Kidney glomerular epithelial cell (primary cell): ENCODE data around the gene SEC61A2.

ENCODE experiments used
- DNase-seq: peaks from one replicate; lab custom pipeline; 2025; lab: John Stamatoyannopoulos, UW

SEC61A2 gene

DNA sequence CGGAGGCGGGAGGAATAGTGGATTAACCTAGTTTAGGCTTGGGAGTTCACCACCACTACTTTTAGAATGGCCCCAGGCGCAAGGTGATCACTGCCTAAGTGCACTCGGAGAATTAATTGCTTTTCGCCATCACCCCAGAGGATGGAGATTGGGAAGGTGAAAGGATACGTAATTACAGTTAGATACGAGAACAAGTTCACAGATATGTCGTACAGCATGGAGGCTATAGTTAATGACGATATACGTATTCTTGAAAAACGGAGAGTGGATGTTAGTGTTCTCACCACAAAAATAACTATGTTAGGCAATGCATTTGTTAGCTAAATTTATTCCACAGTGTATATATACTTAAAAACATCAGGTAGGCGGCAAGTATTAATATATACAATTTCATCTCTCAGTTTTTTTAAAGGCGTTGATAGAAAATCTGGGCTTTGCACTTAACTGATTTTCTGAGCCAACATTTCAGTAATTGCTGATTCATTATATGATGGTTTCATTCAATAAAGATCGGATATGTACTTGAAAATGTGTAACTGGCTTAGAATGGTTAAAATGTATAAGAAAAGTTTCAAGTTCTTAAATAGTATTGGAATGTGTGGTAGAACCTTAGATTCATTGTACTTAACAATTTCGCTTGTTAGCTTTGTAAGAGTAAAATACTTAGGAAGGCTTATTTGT lies 67.2 kb downstream of the SEC61A2 start:
- no peak for DNase-seq

DNA sequence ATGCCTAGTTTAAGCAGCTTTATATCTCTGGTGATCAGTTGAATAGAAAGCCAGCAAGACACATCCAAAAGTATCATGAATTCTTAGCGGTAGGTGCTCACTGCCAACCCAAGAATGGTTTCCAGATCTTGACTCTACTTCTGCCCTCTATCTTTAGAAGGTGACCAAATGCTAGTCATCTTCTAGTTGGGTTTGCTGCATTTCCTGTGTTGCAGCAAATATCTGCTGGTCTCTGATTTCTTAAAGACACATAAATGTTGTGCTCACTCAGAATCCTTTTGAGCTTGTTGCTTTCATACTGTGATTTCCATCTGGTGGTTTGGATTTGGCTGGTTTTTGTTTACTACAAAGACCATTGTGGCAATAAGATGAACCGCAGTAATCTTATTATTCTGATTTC lies 68.7 kb downstream of the SEC61A2 start:
- no peak for DNase-seq

DNA sequence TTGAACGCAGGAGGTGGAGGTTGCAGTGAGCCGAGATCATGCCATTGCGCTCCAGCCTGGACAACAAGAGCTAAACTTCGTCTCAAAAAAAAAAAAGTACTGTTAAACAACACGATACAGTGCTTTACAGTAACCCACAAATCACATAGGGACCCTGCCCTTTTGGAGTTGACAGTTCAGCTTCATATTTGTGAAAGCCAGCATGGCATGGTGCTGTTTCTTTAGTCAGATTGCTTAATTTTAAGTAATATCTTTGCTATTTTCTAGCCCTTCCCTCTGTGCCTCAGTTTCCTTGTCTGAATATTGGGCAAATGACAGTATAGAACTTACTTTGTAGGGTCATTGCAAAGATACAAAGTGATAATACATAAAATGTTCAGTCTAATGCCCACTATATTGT lies 71.4 kb downstream of the SEC61A2 start:
- no peak for DNase-seq

DNA sequence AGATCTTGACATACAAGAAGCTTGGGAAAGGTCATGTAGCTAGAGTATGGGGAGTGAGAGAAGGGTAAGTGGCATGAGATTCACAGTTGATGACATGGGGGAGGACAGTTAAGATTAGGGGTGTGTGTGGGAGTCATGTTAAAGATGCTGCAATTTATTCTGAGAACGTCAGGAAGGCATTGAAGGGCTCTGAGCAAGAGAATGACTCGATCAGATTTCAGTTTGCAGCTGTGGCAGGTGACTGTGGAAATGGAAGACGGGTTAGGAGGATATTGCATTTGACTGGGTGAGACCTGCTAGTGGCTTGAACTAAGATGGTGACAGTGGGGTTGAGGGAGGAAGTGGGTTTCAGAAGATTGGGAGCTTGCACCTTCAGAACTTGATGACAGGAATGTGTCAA lies 72.1 kb downstream of the SEC61A2 start:
- DNase-seq, result no peak

DNA sequence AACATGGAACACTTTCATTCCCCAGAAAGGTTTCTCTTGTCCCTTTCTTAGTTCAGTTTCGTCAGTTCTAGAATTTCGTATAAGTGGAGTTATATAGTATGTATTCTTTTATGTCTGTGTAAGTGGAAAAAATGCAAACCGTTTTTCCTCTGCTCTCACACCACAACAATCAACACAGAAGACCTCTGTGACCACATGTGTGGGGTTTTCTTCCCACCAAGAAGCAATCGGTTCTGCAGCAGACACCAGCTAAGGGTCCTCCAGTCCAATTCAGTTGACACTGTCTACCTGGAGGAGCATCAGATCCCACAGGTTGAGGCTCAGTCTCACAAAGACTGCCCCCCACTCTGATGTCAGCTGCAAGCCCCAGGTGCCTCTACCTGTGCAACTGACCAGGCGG lies 72.7 kb downstream of the SEC61A2 start:
- DNase-seq, result no peak

DNA sequence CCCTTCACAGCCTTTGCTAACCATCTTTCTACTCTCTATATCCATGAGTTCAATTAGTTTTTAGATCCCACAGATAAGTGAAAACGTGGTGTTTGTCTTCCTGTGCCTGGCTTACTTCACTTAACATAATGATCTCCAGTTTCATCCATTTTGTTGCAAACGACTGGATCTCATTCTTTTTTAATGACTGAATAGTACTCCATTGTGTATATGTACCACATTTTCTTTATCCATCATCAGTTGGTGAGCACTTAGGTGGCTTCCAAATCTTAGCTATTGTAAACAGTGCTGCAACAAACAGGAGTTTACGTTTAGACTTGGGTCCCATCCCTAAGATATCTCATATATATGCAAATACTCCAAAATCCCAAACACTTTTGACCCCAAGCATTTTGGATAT lies 75.6 kb downstream of the SEC61A2 start:
- DNase-seq, result no peak

DNA sequence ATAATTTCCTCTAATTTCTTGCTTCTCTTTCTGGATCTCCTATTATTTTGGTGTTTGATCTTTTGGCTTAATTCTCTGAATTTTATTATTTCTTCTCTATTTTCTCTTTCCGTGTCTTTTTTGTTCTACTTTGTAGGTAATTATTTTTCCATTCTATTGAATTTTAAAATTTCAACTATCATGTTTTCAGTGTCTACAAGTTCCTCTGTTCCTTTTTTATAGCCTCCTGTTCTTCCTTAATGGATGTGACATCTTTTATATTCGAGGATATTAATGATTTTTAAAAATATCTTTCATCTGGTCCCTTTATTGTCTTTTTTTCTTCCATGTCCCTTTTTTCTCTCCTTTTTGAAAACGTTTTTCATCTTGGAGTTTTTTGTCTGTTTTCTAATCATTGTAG lies 77.6 kb downstream of the SEC61A2 start:
- DNase-seq, result no peak

DNA sequence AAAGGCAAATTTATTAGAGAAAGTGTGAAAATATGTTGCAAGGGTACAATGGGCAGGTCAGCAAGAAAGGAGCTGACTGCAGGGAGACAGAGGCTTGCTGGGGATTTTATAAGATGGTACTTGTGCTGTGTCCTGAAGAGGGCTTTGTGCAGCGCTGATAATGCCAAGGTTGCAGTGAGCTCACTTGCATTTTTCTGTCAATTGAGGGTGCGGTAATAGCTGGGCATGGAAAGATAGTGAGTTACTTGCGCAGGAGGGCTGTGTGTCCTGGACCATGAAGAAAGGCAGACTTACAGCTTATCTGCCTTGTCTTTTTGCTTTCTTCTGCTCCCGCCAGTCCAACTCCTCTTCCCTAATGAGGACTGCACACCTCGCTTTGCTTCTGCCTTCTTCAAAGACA lies 79.0 kb downstream of the SEC61A2 start:
- no peak for DNase-seq

DNA sequence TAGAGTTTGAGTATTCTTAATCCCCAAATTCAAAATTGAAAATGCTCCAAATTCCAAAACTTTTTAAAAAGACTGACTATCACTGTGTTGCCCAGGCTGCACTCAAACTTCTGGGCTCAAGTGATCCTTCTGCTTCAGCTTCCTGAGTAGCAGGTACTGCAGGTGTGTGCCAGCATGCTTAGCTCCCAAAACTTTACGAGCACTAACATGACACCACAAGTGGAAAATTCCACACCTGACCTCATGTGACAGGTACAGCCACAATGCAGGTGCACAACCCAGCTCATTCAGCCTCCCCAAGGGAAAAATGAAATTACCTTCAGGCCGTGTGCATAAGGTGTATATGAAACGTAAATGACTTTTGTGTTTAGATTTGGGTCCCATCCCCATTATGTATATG lies 83.0 kb downstream of the SEC61A2 start:
- no peak for DNase-seq

DNA sequence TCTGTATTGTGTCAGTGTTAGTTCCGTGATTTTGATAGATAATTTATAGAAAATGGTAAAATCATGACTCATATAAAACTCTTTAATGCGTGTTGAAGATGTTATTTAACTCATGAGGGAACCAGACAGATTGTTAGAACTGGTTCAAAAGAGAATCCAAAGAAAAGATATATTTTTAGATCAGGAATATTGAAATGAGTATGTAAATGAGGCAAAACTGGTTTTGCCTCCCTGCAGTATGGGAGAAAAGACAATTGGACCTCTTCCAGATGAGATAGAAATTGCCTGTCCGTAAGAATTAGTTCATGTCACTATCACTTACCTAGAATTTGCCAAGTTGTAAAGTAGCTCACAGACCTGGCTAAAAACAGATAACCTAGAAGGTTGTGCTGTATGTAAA lies 84.1 kb downstream of the SEC61A2 start:
- no peak for DNase-seq

DNA sequence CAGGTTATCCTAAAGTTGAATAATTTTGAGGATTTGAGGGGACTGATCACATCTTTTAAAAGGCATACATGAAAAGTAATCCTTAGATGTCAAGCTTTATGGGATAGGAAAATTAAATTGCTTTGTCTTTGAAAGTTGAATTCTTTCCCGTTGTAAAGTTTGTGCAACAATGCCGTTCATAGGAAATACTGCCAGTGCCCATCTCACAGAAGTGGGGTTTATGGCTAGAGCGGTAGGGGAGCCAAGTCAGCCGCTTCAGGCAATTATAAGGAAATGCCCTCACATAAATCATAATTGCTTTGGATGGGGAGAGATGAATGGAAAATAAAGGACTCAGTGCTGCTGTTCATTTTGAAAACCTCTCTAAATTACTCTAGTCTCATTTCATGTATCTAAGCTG lies 84.6 kb downstream of the SEC61A2 start:
- no peak for DNase-seq

DNA sequence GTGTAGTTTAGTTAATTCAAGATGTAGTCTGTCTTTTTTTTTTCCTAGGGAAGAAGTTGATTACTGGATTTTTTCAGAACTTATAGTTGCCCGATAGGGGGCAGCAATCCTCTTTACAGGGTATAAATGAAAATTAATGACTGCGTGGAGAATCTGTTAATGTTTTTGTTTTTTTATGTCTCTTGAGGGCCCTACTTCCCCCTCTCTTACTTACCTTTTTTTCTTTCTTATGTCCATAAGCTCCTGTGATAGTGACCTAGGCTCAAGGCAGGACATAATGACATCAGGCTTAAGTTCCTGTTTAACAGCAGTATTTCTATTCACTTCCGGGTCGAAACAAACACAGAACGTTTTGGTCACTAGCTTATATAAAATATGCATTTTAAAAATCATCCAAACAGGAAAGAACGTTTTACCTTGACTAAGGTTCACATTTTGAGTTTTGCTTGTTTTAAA lies 85.3 kb downstream of the SEC61A2 start:
- peak; percentile 62 for DNase-seq
